Trophoblast cell (in vitro differentiated cells and primary cell): Measurements from ENCODE around the gene TMEM41B.
A peak's percentile ranks its signal among the peaks of the same experiment; 100 is the strongest.
"Not testable (repeated sequence)": the region's sequence is repeated elsewhere in the genome, so short reads cannot be mapped to it uniquely, and the experiment has no call there.

ENCODE experiments used
- DNase-seq, 2 donors: peaks; one replicate each; pipeline ENCODE4 v3.0.0-alpha.2; 2016
- H2AFZ ChIP-seq: 2 replicates; pipeline ENCODE4 v1.6.1; 2013; ENCODE audit warnings: low read length, moderate library complexity, mild to moderate bottlenecking; ENCODE audit not compliant: insufficient read depth, poor library complexity
- H2AK5ac ChIP-seq: 2 replicates; pipeline ENCODE4 v1.6.1; 2013; ENCODE audit warnings: mild to moderate bottlenecking, low read length
- H2BK120ac ChIP-seq: 2 replicates; pipeline ENCODE4 v1.6.1; 2013; ENCODE audit warnings: low read length, mild to moderate bottlenecking, moderate library complexity; ENCODE audit not compliant: insufficient read depth, poor library complexity
- H2BK12ac ChIP-seq: 2 replicates; pipeline ENCODE4 v1.6.1; 2013; ENCODE audit warnings: mild to moderate bottlenecking, low read length, moderate library complexity
- H2BK5ac ChIP-seq: 2 replicates; pipeline ENCODE4 v1.6.1; 2013; ENCODE audit warnings: low read length, low read depth, moderate library complexity, mild to moderate bottlenecking; ENCODE audit not compliant: poor library complexity
- H3K14ac ChIP-seq: 2 replicates; pipeline ENCODE4 v1.6.1; 2013; ENCODE audit warnings: mild to moderate bottlenecking, low read length
- H3K18ac ChIP-seq: 2 replicates; pipeline ENCODE4 v1.6.1; 2013; ENCODE audit warnings: mild to moderate bottlenecking, low read length
- H3K23ac ChIP-seq: 2 replicates; pipeline ENCODE4 v1.6.1; 2013; ENCODE audit warnings: low read length
- H3K27ac ChIP-seq: 2 replicates; pipeline ENCODE4 v1.5.1; 2013; ENCODE audit warnings: low read depth, mild to moderate bottlenecking, inconsistent platforms, low read length, moderate library complexity
- H3K27me3 ChIP-seq: 2 replicates; pipeline ENCODE4 v1.6.1; 2013; ENCODE audit warnings: inconsistent platforms, mild to moderate bottlenecking, low read length, moderate library complexity; ENCODE audit not compliant: insufficient read depth
- H3K36me3 ChIP-seq, 2 experiments: 1 replicate in 1 of 2; 2 replicates in 1 of 2; pipeline ENCODE4 v1.6.1; 2013; ENCODE audit warnings: low read length in 2 of 2, mild to moderate bottlenecking in 2 of 2, moderate library complexity in 1 of 2; ENCODE audit not compliant: insufficient read depth in 2 of 2, control insufficient read depth in 1 of 2
- H3K4ac ChIP-seq: 2 replicates; pipeline ENCODE4 v1.6.1; 2013; ENCODE audit warnings: low read depth, mild to moderate bottlenecking, low read length, moderate library complexity
- H3K4me1 ChIP-seq, 2 experiments: 1 replicate in 1 of 2; 2 replicates in 1 of 2; pipeline ENCODE4 v1.6.1; 2013; ENCODE audit warnings: low read length in 2 of 2, mild to moderate bottlenecking in 2 of 2, moderate library complexity in 1 of 2; ENCODE audit not compliant: insufficient read depth in 2 of 2, control insufficient read depth in 1 of 2
- H3K4me2 ChIP-seq: 2 replicates; pipeline ENCODE4 v1.6.1; 2013; ENCODE audit warnings: inconsistent platforms, mild to moderate bottlenecking, low read length, moderate library complexity
- H3K4me3 ChIP-seq: 2 replicates; pipeline ENCODE4 v1.5.1; 2013; ENCODE audit warnings: mild to moderate bottlenecking, low read depth, low read length, inconsistent platforms
- H3K79me1 ChIP-seq: one replicate; pipeline ENCODE4 v1.6.1; 2013; ENCODE audit warnings: low read length
- H3K79me2 ChIP-seq: 2 replicates; pipeline ENCODE4 v1.6.1; 2013; ENCODE audit warnings: low read length, mild to moderate bottlenecking; ENCODE audit not compliant: control insufficient read depth, insufficient read depth, poor library complexity
- H3K9ac ChIP-seq: 2 replicates; pipeline ENCODE4 v1.6.1; 2013; ENCODE audit warnings: mild to moderate bottlenecking, low read length
- H3K9me3 ChIP-seq: 2 replicates; pipeline ENCODE4 v1.6.1; 2013; ENCODE audit warnings: low read depth, mild to moderate bottlenecking, control low read depth, inconsistent platforms, low read length; ENCODE audit not compliant: insufficient read depth
- H4K12ac ChIP-seq: 2 replicates; pipeline ENCODE4 v1.6.1; 2013; ENCODE audit warnings: low read depth, mild to moderate bottlenecking, low read length, moderate library complexity
- H4K8ac ChIP-seq: 2 replicates; pipeline ENCODE4 v1.6.1; 2013; ENCODE audit warnings: low read depth, mild to moderate bottlenecking, low read length, moderate library complexity
- H4K91ac ChIP-seq: one replicate; pipeline ENCODE4 v1.6.1; 2013; ENCODE audit warnings: low read depth, mild to moderate bottlenecking, low read length, moderate library complexity
- WGBS: extraction: QIAGEN DNeasy Blood & Tissue Kit; methylation state at CpG from one replicate; pipeline ENCODE4 v1.1.7; 2013; ENCODE audit warnings: missing lambda C conversion rate; ENCODE audit not compliant: insufficient read length, insufficient coverage; ENCODE audit errors: extremely low coverage; 5-methylcytosine and 5-hydroxymethylcytosine counted together

TMEM41B gene

GRCh38 chr11:9351321-9351881 lies 37.0 kb upstream of the TMEM41B start:
- Histone ChIP-seq H2BK5ac (no peak overlapping the region), H3K4ac (no peak overlapping the region), H2BK120ac (no peak overlapping the region), H3K27ac (no peak overlapping the region), H3K4me2 (no peak overlapping the region), H2BK12ac (no peak overlapping the region), H4K8ac (no peak overlapping the region), H3K9ac (no peak overlapping the region), H4K12ac (no peak overlapping the region), H2AK5ac (no peak overlapping the region), H3K14ac (no peak overlapping the region), H3K23ac (no peak overlapping the region), H3K27me3 (no peaks in the 10 kb centered on the region), H3K79me2 (no peaks in the 10 kb centered on the region), H3K79me1 (no peaks in the 10 kb centered on the region), H3K36me3 (no peaks in the 10 kb centered on the region), H3K9me3 (no peaks in the 10 kb centered on the region), H3K4me3 (no peak overlapping the region), H3K18ac (no peak overlapping the region), H3K4me1 (peaks cover 3% of the 10 kb centered on the region in 2 experiments), H4K91ac (no peak overlapping the region), H2AFZ (no peak overlapping the region)
- peak; percentile 36 to 71 for DNase-seq
- WGBS, result no CpG with 5 or more reads among the region's 6 CpGs

GRCh38 chr11:9347779-9348178 lies 33.4 kb upstream of the TMEM41B start:
- H2BK12ac ChIP-seq, H2BK5ac ChIP-seq, H3K14ac ChIP-seq, H4K12ac ChIP-seq, H4K8ac ChIP-seq, H3K18ac ChIP-seq, H3K9me3 ChIP-seq, H3K27ac ChIP-seq, H3K4me2 ChIP-seq, H3K4me1 ChIP-seq, DNase-seq, H3K23ac ChIP-seq, H2AFZ ChIP-seq, H4K91ac ChIP-seq, H3K79me2 ChIP-seq, H3K36me3 ChIP-seq, H2BK120ac ChIP-seq, H3K9ac ChIP-seq, H3K79me1 ChIP-seq, H2AK5ac ChIP-seq, H3K4ac ChIP-seq, H3K27me3 ChIP-seq: not testable (repeated sequence)
- H3K4me3 ChIP-seq, result peak overlapping the region; percentile 7
- no CpG with 5 or more reads among the region's 4 CpGs for WGBS

- H3K4me2 ChIP-seq, result no peak overlapping the region
- H3K27me3 ChIP-seq, result no peaks in the 10 kb centered on the region
- no peak overlapping the region for H2BK12ac ChIP-seq
- no peaks in the 10 kb centered on the region for H3K9me3 ChIP-seq
- H2BK120ac ChIP-seq, result no peak overlapping the region
- H3K4me1 ChIP-seq, result peaks cover 3% of the 10 kb centered on the region in 2 experiments
- H3K79me1 ChIP-seq, result no peaks in the 10 kb centered on the region
- H2BK5ac ChIP-seq, result no peak overlapping the region
- H4K8ac ChIP-seq, result peak overlapping the region; percentile 29
- no peak overlapping the region for H3K23ac ChIP-seq
- H2AK5ac ChIP-seq, result no peak overlapping the region
- H3K14ac ChIP-seq, result no peak overlapping the region
- no peak overlapping the region for H4K12ac ChIP-seq
- no peaks in the 10 kb centered on the region for H3K79me2 ChIP-seq
- WGBS, result no CpG with 5 or more reads among the region's 2 CpGs
- no peak overlapping the region for H3K4me3 ChIP-seq
- no peak overlapping the region for H4K91ac ChIP-seq
- no peak overlapping the region for H3K4ac ChIP-seq
- H3K18ac ChIP-seq, result no peak overlapping the region
- DNase-seq, result no peak
- H3K36me3 ChIP-seq, result no peaks in the 10 kb centered on the region
- no peak overlapping the region for H3K27ac ChIP-seq
- H2AFZ ChIP-seq, result no peak overlapping the region
- no peak overlapping the region for H3K9ac ChIP-seq
These were observed 32.7 kb upstream of the TMEM41B start for GRCh38 chr11:9347100-9347499.

GRCh38 chr11:9344061-9344680 lies 29.8 kb upstream of the TMEM41B start:
- Histone ChIP-seq H3K4me1 (peaks cover 0 to 3% of the 10 kb centered on the region in 2 experiments), H3K36me3 (no peaks in the 10 kb centered on the region), H2BK5ac (no peak overlapping the region), H3K79me2 (no peaks in the 10 kb centered on the region), H3K27ac (no peak overlapping the region), H3K23ac (no peak overlapping the region), H3K4me2 (no peak overlapping the region), H3K4me3 (peak overlapping the region; percentile 28), H4K8ac (no peak overlapping the region), H3K18ac (no peak overlapping the region), H4K91ac (no peak overlapping the region), H3K79me1 (no peaks in the 10 kb centered on the region), H4K12ac (no peak overlapping the region), H2BK12ac (no peak overlapping the region), H2BK120ac (no peak overlapping the region), H2AK5ac (no peak overlapping the region), H2AFZ (no peak overlapping the region), H3K9me3 (no peaks in the 10 kb centered on the region), H3K9ac (no peak overlapping the region), H3K14ac (no peak overlapping the region), H3K4ac (no peak overlapping the region), H3K27me3 (no peaks in the 10 kb centered on the region)
- no peak for DNase-seq
- no CpG with 5 or more reads among the region's 3 CpGs for WGBS
